DND-41 (cell line): ENCODE data around the gene ACTL6B.
"Not testable (repeated sequence)": the region's sequence is repeated elsewhere in the genome, so short reads cannot be mapped to it uniquely, and the experiment has no call there.

Source experiments
- CTCF ChIP-seq: IDR thresholded peaks from 2 replicates; pipeline ENCODE4 v1.5.1; 2012; ENCODE audit warnings: borderline replicate concordance, low read length, moderate library complexity, mild to moderate bottlenecking; ENCODE audit not compliant: poor library complexity, severe bottlenecking; ENCODE audit errors: extremely low read depth
- EZH2 ChIP-seq: IDR thresholded peaks from 3 replicates; pipeline ENCODE4 v1.6.1; 2012; ENCODE audit warnings: borderline replicate concordance, low read depth, mild to moderate bottlenecking, moderate library complexity, low read length, inconsistent platforms; ENCODE audit not compliant: severe bottlenecking

GRCh38 chr7:100669106-100669505 is 12.9 kb upstream of the ACTL6B start:
- not testable (repeated sequence) for TF ChIP-seq EZH2, CTCF
